Left hindlimb (tissue), 1 donor: Measurements from ENCODE around the gene VEPH1.

Source experiments
- DNase-seq: peaks from one replicate; pipeline ENCODE4 v3.0.0-alpha.2; 2018

The VEPH1 gene

GRCh38 chr3:157423337-157423736, 79.9 kb downstream of the VEPH1 start:
- no peak for DNase-seq

- DNase-seq, result no peak
Observed at GRCh38 chr3:157420606-157421130, 82.5 kb downstream of the VEPH1 start.

GRCh38 chr3:157418104-157418503, 85.1 kb downstream of the VEPH1 start:
- DNase-seq, result no peak

- no peak for DNase-seq
Observed at GRCh38 chr3:157417247-157417646, 86.0 kb downstream of the VEPH1 start.

- DNase-seq, result no peak
Observed at GRCh38 chr3:157416347-157417087, 86.7 kb downstream of the VEPH1 start.

- no peak for DNase-seq
Observed at GRCh38 chr3:157414861-157415260, 88.4 kb downstream of the VEPH1 start.

GRCh38 chr3:157412323-157412855, 90.8 kb downstream of the VEPH1 start:
- DNase-seq, result no peak

- no peak for DNase-seq
Observed at GRCh38 chr3:157410945-157411344, 92.3 kb downstream of the VEPH1 start.

GRCh38 chr3:157409516-157409915, 93.7 kb downstream of the VEPH1 start:
- DNase-seq, result no peak

GRCh38 chr3:157408499-157409149, 94.6 kb downstream of the VEPH1 start:
- no peak for DNase-seq

- DNase-seq, result no peak
Observed at GRCh38 chr3:157407769-157408168, 95.4 kb downstream of the VEPH1 start.

GRCh38 chr3:157406394-157406793, 96.8 kb downstream of the VEPH1 start:
- DNase-seq, result no peak

- no peak for DNase-seq
Observed at GRCh38 chr3:157405457-157405856, 97.8 kb downstream of the VEPH1 start.

- DNase-seq, result no peak
Observed at GRCh38 chr3:157404381-157404780, 98.8 kb downstream of the VEPH1 start.

GRCh38 chr3:157398598-157398997, 104.6 kb downstream of the VEPH1 start:
- no peak for DNase-seq

GRCh38 chr3:157394411-157394810, 108.8 kb downstream of the VEPH1 start:
- no peak for DNase-seq

- no peak for DNase-seq
Observed at GRCh38 chr3:157393113-157393512, 110.1 kb downstream of the VEPH1 start.

GRCh38 chr3:157392104-157392503, 111.1 kb downstream of the VEPH1 start:
- DNase-seq, result no peak

- no peak for DNase-seq
Observed at GRCh38 chr3:157390713-157391515, 112.3 kb downstream of the VEPH1 start.

- DNase-seq, result no peak
Observed at GRCh38 chr3:157388976-157389375, 114.2 kb downstream of the VEPH1 start.

GRCh38 chr3:157387708-157388435, 115.3 kb downstream of the VEPH1 start:
- no peak for DNase-seq

- no peak for DNase-seq
Observed at GRCh38 chr3:157384491-157384890, 118.7 kb downstream of the VEPH1 start.

GRCh38 chr3:157384031-157384430, 119.2 kb downstream of the VEPH1 start:
- DNase-seq, result no peak
